Stimulated activated CD4-positive, alpha-beta T cell treated with anti-CD3 and anti-CD28 coated beads, Interleukin-4, amount 100 ng/mL, for 24 hours (primary cell): ENCODE data around the gene TTF2.
A peak's percentile ranks its signal among the peaks of the same experiment; 100 is the strongest.

Source experiments
- DNase-seq: peaks from one replicate; pipeline ENCODE4 v3.0.0-alpha.2; 2020

Gene TTF2

DNA sequence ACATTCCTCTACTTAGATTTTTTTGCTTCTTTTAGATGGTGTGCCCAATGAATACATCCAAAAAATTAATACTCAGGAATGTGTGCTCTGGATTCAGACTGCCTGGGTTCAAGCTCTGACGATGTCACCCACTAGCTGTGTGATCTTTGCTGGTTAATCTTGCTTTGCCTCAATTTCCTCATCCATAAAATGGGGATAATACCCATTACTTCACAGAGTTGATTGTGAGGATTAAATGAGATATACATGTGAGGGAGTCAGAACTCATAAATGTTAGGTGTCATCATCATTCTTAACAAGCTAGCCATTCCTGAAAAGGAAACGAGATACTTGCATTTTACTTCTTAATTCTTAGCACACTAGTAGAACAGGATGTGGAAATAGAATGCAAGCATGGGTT lies 12.9 kb upstream of the TTF2 start:
- no peak for DNase-seq

DNA sequence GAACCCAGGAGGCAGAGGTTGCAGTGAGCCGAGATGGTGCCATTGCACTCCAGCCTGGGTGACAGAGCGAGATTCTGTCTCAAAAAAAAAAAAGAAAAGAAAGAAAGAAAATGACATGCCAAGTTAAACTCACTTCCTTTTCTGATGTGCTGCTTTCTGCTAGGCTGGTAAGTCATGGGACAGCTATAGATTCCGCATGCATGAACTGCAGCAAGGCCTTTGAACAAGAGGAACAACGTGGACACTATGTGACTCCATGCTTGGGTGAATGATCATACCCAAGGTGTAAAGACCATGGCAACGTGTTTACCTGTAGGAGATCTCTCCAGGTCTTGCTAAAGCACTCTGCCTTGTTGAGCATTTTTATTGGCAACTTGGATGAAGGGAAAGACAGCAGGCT lies 10.3 kb upstream of the TTF2 start:
- DNase-seq, result no peak

DNA sequence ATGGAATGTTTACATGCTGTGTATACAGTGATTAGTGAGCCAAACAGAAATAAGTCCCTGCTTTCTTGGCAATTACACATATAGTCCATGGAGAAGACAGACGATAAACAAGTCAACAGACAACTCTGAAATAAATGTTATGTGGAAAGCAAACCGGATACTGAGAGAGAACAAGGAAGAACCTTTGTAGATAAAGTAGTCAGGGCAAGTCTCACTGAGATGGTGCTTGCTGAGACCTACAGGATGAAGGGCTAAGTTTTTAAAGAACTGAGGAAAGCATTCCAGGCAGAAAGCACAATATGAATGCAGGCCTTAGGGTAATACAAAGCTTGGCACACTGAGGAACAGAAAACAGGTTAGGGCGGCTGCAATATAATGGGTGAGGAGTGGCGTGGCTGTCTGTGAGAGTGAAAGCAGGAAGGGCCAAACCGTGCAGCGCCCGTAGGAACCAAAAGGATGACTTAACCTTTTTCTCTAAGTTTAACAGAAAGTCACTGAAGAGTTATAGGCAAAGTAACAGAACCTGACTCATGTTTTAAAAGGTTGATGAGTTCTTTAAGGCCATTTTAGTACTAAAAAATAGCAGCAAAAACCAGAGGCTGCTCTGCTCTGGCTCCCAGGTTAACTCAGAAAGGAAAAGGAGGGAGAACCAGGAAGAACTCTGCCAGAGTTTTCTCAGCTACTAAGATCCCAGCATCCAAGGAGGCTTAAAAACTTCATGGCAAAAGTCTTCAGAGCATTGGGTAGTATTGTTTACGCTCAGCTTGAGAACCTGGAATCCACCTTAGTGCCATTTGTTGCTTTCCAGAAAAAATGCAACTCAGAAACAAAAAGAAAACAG lies 8.7 kb upstream of the TTF2 start:
- peak; percentile 41 for DNase-seq

DNA sequence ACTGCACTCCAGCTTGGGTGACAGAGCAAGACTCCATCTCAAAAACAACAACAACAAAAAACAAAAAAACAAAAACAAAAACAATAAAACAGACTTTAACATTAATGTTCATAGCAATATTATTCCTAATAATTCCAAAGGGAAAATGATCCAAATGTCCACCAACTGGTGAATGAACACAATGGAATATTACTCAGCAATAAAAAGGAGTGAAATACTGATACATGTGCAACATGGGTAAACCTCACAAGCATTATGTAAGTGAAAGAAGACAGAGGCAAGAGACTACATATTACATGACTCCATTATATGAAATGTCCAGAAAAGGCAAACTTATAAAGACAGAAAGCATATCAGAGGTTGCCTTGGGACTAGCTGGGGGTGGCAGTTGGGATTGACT lies 6.1 kb upstream of the TTF2 start:
- no peak for DNase-seq

DNA sequence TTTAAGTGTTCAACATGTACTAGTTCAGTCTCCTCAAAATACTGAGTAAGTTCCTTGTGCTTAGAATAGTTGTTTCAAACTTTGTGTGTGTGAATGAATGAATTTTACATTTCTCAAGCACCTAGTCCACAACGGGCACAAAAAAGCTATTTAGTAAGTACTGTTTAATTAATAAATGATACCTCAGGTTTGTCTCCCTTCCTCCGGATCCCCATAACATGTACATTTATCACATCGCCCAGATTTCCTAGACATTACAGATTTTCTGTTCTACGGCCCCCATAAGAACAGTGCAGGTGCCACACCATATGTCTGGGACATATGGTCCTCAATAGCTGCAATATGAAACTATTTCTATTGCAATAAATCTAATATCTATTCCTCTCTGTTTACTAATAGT lies 1.3 kb upstream of the TTF2 start:
- no peak for DNase-seq

DNA sequence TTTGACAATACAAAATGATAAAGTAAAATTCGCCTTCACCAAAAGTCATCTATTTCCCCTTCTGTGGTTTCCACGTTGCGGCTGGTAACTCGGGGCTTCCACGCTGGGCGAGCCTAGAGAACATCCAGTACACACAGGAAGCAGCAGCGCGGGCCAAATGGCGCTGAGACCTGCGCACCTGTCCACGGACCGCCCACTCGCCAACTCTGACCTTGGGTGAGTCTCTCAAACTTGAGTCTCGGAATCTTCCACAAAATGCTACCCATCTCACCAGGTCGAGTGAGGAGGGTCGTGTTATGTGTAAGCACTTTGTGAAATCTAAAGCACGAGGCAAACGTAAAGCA lies 820 bp upstream of the TTF2 start:
- DNase-seq, result peak; percentile 68

DNA sequence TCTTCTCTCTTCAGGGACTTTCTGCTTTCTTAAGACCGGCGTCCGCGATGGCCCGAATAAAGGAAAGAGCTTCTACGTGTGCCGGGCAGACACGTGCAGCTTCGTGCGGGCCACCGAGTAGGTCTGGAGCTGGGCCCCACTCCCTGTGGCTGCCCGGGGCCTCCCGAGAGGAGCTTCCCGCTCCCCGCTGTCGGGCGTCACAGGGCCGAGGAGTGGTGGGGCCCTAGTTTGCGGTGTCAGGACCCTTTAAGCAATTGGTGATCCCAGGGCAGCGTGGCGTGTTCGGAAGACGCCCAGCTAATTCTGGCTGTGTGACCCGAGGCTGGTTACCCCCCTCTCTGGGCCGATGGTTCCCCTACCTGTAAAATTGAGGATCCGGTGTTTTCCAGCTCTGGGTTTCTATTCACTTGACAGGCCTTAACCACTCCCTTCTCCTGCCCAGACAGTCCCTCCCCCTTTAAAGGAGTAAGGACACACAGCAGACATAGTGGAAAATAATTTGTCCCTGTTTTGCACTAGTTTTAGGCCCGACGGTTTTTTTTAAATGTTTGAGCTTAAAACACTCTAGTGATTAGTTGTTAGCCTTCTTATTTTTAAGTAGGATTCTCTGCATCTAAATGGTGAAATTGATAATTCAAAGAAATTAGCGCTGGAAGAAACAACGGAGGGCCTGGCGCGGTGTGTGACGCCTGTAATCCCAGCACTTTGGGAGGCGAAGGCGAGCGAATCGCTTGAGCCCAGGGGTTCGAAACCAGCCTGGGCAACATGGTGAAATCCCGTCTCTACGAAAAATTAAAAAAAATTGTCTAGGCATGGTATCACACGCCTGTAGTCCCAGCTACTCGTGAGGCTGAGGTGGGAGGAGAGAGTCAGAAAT lies 553 bp downstream of the TTF2 start:
- peak; percentile 40 for DNase-seq

DNA sequence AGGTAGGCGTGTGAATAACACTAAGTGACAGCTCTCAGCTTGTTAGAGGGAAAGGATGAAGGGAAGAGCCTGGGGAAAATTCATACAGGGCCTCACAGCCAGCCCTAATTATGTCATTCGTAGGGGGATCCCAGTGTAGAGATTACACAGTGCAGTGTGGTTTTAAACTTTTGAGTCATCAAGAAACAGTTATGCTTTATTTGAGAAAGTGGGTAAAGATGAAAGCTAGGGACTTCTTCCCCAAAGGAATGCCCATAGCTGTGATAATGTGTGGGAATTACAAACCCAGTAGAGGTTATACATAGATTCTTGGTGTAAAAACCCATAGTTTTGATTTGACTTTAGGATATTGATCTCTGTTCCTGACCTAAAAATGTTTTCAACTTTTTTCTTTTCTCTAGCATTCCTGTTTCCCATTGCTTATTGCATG lies 1.9 kb downstream of the TTF2 start:
- DNase-seq, result peak; percentile 57

DNA sequence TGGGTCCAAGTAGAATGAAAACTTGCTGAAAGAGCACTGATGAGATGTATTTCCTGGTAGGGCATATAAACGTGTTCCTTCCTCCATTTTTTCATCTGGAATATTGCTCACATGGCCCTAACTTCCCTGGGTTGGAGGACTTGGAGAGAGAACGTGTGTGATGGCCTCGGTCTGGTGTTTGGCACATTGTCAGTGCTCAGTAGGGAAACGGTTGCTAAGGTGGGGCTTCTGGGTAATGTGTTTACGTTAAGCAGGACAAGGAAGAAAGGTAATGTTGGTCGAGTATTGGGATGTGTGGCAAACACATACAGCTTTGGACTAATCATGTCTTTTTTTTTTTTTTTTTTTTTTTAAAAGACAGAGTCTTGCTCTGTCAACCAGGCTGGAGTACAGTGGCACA lies 6.2 kb downstream of the TTF2 start:
- DNase-seq, result no peak

DNA sequence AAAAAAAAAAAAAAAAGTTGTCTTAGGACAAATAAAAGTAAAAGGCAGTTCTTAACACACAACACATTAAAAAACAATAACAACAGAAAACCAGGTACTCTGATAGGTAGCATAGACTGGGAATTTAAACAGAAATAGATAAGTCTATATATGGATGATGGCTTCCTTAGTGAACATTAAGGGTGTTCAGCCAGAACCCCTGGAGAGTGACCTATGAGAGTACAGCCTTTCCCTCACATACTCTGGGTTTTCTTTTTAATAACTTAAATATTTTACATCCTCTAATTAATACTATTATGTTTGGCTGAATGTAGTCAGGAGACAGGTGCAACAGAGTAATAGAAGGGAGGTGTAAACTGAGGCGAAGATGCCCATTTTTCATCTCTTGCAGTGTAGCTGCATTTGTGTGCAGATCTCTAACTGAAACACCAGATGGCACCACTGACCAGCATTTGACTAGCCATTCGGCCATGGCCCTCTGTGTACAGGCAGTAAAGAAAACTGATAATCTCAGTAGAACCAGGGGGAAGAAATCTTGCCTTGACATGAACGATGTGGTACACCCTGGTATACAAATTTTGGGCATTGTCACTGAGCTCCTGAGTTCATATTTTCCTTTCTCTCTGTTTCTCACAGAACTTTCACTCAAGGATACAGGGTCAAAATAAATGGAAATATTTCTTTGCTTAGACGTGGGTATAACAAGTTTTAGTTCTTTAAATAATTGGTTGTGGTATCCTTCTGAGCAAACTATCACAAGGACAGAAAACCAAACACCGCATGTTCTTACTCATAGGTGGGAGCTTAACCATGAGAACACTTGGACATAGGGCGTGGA lies 7.6 kb downstream of the TTF2 start:
- peak; percentile 57 for DNase-seq

DNA sequence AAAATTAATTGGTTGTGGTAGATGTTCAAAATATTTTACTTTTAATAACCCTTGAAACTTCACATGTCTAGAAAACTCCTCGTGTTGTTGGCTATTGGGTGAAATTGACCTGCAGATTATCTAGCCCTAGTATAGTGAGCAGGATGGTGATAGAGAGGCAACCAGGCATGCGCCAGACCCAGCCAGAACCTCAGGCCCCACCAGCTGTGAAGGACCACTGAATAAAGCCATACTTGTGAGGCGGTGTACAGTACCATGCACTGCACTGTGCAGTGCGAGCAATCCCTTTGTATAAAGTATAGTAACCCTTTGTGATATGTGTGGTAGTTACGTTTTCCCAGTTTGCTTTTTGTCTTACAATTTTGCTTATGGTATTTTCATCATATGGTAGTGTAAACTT lies 8.5 kb downstream of the TTF2 start:
- DNase-seq, result no peak

DNA sequence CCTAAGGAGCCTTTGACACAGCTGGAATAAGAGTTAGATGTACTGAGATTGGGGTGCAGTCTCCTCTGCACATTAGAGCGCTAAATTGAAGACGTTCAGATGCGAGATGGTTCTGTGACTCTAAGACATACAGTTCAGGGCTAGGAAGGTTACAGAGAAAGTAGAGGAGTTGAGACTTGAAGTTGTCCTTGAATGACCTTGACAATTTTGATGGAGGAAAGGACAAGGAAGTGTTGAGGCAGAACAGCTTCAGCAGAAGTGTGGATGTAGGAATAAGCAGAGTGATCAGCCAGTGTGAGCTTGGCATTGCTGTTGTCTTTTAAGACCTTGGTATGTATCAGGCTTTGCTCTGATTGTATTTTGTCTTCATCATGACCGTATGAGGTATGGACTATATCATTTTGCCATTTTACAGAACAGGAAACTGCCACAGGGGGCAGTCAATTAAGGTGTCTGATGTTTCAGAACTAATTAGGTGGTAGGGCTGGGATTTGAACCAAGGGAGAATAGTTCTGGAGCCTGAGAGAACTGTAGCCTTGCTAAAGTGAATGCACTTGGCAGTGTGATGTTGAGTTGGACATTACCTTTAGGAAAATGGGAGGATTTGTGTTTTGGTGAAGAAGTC lies 9.2 kb downstream of the TTF2 start:
- no peak for DNase-seq

DNA sequence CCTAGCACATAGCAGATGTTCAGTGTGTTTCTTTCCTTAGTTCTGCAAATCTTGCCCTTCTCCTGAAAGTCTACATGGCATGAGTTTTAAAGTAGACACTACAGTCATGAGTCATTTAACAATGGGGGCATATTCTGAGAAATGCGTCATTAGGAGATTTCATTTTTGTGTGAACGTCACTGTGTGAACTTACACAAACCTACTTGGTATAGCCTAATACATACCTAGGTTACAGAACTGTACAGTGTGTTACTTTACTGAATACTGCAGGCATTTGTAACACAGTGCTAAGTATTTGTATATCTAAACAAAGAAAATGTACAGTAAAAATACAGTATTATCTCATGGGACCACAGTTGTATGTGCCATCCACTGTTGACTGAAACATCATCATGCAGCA lies 10.0 kb downstream of the TTF2 start:
- DNase-seq, result no peak

DNA sequence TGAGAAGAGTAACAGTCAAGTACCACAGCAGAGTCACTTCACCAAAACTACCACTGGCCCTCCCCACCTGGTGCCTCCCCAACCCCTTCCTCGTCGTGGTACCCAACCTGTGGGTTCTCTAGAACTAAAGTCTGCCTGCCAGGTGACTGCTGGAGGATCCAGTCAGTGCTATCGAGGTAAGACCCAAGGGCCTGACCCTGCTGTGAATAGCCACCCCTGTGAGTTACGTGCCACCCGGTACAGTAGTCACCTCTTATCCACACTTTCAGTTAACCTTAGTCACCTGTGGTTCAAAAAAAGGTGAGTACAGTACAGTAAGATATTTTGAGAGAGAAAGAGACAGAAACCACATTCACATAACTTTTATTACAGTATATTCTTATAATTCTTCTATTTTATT lies 16.5 kb downstream of the TTF2 start:
- DNase-seq, result peak; percentile 13

DNA sequence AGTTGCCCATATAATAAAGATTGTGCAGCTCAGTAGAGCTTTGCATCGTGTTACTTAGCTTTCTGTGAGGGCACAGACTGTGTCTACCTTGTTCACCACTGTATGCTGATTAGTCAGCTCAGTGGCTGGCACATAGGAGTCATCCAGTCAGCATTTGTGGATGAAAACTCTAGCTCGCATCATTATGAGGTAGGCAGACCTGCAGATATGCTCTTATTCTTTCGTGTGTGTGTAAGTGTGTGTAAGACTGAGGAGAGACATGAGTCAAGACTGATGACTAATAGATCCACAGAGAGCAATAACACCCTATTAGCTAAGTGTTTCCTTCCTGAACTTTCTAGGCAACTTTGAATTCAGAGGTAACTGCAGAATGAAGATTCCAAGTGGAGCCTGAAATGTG lies 17.1 kb downstream of the TTF2 start:
- peak; percentile 74 for DNase-seq

DNA sequence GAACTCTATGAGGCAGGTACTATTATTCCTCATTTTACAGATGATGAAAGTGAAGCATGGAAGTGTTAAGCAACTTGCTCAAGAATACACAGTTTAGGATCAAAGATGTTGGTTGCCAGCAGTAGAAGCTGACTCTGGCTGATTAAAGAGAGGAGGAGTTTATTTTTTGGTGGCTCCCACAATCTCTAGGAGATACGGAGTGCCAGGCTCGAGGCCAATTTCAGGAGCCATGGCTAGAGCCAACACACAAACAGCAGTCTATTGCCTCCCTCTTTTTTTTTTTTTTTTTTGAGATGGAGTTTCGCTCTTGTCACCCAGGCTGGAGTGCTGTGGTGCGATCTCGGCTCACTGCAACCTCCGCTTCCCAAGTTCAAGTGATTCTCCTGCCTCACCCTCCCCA lies 19.6 kb downstream of the TTF2 start:
- DNase-seq, result no peak

DNA sequence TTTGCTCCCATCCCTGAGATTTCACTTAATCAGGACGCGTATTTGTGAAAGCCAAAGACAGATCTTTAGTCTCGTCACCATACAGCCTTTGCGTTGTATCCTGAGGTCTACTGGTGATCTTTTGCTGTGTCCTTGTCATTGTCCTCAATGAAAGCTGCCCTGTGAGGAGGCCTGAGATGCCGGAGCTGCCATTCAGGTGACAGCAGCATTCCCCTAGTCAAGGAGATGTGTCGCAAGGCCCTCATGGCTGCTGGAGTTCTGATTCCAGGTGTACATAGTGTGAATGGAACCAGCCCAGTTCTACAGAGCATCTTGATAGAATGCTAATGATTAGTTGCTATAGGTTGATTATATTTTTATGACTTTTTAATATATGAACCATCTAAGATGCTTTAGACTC lies 24.1 kb downstream of the TTF2 start:
- DNase-seq, result no peak

DNA sequence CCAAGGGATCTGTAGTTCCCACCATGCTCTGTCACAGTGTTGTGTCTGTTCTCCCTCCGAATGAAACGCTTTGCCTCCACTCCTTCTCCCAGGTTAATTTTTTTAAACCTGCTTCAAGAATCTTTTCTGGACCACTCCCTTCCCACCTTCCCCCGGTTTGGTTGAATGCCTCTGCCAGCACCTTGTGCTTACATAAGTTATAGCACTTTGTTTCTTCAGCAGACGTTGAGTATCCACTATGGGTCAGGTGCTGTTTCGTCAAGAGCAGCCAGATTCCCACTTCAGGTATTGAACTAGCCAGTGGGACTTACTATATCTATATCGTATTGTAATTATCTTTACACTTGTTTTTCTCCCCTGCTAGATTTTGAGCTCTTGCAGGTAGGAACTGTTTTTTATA lies 27.6 kb downstream of the TTF2 start:
- DNase-seq, result no peak

DNA sequence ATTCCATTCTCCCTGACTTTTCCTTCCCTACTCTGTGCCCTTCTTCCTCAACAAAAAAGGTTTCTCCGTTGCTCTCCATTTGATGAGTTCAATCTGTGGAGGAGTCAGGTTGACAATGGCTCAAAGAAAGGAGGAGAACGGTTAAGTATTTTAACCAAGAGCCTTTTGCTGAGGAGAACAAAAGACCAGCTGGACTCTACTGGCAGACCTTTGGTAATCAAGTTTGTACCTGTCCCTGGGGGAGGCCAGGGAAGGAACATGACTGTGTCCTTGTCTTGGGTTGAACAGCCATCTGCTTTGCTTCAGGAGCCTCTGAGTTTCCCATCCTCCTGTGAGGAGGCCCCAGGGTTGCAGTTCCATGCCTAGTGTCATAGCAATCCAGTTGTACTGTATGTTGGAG lies 29.9 kb downstream of the TTF2 start:
- no peak for DNase-seq

DNA sequence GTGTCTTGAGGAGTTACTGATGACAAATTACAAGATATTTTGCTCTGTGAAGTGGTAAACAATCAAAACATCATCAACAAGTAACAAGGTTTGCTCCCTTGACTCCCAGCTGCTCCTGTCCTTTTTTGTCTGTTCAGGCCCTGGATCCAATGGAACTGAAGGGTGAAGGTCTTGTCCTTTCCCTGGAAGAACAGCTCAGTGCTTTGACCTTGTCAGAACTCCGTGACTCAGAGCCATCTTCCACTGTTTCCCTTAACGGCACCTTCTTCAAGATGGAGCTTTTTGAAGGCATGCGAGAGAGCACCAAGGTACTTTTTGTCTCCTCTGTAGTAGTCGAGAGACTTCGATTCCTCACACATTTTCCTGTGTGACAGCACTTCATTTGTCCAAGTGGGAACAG lies 32.5 kb downstream of the TTF2 start:
- DNase-seq, result no peak

DNA sequence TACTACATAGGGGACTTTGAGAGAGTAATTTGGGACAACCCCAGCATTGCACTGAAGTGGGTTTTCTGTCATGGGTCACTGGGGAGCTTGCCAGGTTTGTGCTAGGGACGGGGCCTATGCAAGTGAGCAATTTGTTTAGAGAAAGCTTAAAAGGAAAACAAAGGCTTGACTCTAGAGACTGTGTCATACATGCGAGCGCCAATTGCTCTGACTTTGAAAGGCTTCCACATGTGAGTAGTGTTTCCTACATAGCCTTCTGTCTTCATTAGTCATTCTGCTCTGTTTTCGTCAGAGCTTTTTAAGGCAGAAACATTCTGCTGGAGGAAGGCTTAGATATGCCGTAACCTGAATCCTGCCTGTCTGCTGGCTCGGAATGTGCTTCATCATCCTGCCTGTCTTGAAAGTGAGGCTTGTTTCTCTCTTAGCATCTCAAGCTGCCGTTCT lies 33.0 kb downstream of the TTF2 start:
- DNase-seq, result peak; percentile 14

DNA sequence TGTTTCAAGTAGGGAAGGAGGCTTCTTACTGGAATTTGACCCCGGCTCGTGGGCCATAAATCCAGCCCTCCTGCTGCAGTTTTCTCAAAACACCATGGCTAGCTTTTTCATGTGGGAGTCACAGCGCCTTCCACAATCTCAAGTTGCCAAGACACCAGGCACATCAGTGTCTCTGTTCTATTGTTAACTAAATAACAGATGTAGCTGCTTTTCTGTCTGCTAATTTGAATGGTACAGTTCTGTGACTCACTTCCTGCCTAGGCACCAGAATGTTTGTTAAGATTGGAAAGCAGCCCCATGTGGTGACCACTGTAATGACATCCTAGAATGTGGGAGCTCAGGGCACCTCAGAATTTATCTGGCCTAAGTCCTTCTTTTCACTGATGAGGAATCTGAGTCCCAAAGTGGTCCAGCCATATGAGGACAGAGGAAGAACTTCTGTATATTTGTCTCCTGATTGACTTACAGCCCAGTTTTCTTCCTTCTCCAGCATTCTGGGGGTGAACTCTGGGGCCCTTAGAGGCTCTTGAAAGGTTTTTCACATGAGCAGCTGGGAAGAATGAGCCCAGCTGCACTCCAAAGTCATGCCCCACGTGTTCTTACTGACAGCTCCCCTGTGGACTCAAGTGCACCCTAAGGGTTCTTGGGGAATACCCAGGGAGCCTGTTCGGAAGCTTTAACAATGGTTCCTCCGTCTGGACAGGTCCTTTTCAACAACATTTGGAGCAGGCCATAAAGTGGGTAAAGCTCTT lies 33.9 kb downstream of the TTF2 start:
- peak; percentile 49 for DNase-seq
